HUES48 (cell line): ENCODE results near the gene PRKCA.

Experiments used
- H3K27ac ChIP-seq: one replicate; pipeline ENCODE4 v1.7.0; 2013; ENCODE audit warnings: low read depth, low read length, inconsistent platforms
- H3K27me3 ChIP-seq: 2 replicates; pipeline ENCODE4 v1.6.1; 2013; ENCODE audit warnings: mild to moderate bottlenecking, low read length; ENCODE audit not compliant: control insufficient read depth, insufficient read depth
- H3K36me3 ChIP-seq: 2 replicates; pipeline ENCODE4 v1.6.1; 2013; ENCODE audit warnings: low read length; ENCODE audit not compliant: control insufficient read depth, insufficient read depth
- H3K4me1 ChIP-seq: 2 replicates; pipeline ENCODE4 v1.6.1; 2013; ENCODE audit warnings: mild to moderate bottlenecking, low read length; ENCODE audit not compliant: control insufficient read depth, insufficient read depth
- H3K4me3 ChIP-seq: 2 replicates; pipeline ENCODE4 v1.5.1; 2013; ENCODE audit warnings: mild to moderate bottlenecking, low read depth, low read length
- H3K9ac ChIP-seq: 2 replicates; pipeline ENCODE4 v1.6.1; 2013; ENCODE audit warnings: mild to moderate bottlenecking, low read depth, low read length, moderate library complexity
- H3K9me3 ChIP-seq: 2 replicates; pipeline ENCODE4 v1.6.1; 2013; ENCODE audit warnings: low read length; ENCODE audit not compliant: control insufficient read depth, insufficient read depth

Gene PRKCA

GRCh38 chr17:66549311-66549704, 246.9 kb downstream of the PRKCA start:
- H3K4me1 ChIP-seq: peaks cover 31% of the 10 kb centered on the region
- H3K4me3 ChIP-seq: peak overlapping the region; percentile 34; the same call in 1 of the 2 replicates
- no peaks in the 10 kb centered on the region for H3K36me3 ChIP-seq
- peaks cover 4% of the 10 kb centered on the region; the same call in 1 of the 2 replicates for H3K9me3 ChIP-seq
- peak overlapping the region; percentile 31 for H3K9ac ChIP-seq
- no peaks in the 10 kb centered on the region for H3K27me3 ChIP-seq
- peak overlapping the region; percentile 91 for H3K27ac ChIP-seq

- Histone ChIP-seq H3K4me3 (peak overlapping the region; percentile 34; the same call in 1 of the 2 replicates), H3K27me3 (no peaks in the 10 kb centered on the region), H3K4me1 (peaks cover 31% of the 10 kb centered on the region), H3K27ac (peak overlapping the region; percentile 91), H3K9me3 (peaks cover 4% of the 10 kb centered on the region; the same call in 1 of the 2 replicates), H3K36me3 (no peaks in the 10 kb centered on the region), H3K9ac (peak overlapping the region; percentile 67)
These were observed 247.4 kb downstream of the PRKCA start for GRCh38 chr17:66549731-66550207.

DNA sequence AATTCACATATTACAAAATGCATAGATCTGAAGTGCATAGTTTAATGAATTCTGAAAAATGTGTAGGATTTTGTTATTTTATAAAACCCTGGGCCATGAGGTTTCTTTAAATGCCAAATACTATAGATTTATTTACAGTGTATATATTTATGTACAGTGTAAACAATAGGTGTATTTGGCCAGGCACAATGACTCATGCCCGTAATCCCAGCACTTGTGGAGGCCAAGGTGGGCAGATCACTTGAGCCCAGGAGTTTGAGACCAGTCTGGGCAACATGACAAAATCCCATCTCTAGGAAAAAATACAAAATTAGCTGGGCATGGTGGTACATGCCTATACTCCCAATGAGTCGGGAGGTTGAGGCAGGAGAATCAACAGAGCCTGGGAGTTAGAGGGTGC, 249.4 kb downstream of the PRKCA start:
- H3K27ac ChIP-seq: no peak overlapping the region
- no peaks in the 10 kb centered on the region for H3K27me3 ChIP-seq
- no peak overlapping the region for H3K4me3 ChIP-seq
- H3K9ac ChIP-seq: no peak overlapping the region
- H3K4me1 ChIP-seq: peaks cover 31% of the 10 kb centered on the region
- H3K9me3 ChIP-seq: no peaks in the 10 kb centered on the region
- no peaks in the 10 kb centered on the region for H3K36me3 ChIP-seq

GRCh38 chr17:66552371-66552770, 250.0 kb downstream of the PRKCA start:
- no peak overlapping the region for H3K27ac ChIP-seq
- no peak overlapping the region for H3K9ac ChIP-seq
- H3K9me3 ChIP-seq: no peaks in the 10 kb centered on the region
- no peaks in the 10 kb centered on the region for H3K27me3 ChIP-seq
- H3K4me3 ChIP-seq: no peak overlapping the region
- peaks cover 31% of the 10 kb centered on the region for H3K4me1 ChIP-seq
- no peaks in the 10 kb centered on the region for H3K36me3 ChIP-seq

DNA sequence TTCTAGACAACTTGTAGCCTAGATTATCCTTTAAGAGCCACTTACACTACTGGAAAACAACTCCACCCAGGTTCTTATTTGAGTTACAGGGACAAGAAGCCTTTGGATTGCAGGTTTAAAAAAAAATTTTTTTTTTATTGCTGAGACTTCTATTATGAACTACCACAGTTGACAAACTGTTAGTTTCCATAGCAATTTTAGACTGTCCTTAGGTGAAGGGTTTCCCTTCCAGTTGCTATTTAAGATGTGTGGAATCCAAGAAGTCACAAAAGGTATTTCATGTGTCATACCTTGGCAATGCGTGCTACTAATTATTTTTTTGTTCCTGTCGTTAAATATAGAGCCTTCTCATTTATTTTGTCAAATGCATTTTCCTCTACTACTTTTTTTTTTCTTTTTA, 253.2 kb downstream of the PRKCA start:
- H3K27ac ChIP-seq: no peak overlapping the region
- no peaks in the 10 kb centered on the region for H3K9me3 ChIP-seq
- no peaks in the 10 kb centered on the region for H3K27me3 ChIP-seq
- no peaks in the 10 kb centered on the region for H3K36me3 ChIP-seq
- 0 out of 2 replicates have a peak, but pooled peaks cover 3% of the 10 kb centered on the region for H3K4me1 ChIP-seq
- no peak overlapping the region for H3K4me3 ChIP-seq
- no peak overlapping the region for H3K9ac ChIP-seq

- no peaks in the 10 kb centered on the region for H3K4me1 ChIP-seq
- no peaks in the 10 kb centered on the region for H3K9me3 ChIP-seq
- no peak overlapping the region for H3K27ac ChIP-seq
- H3K36me3 ChIP-seq: no peaks in the 10 kb centered on the region
- no peak overlapping the region for H3K4me3 ChIP-seq
- H3K9ac ChIP-seq: no peak overlapping the region
- H3K27me3 ChIP-seq: no peaks in the 10 kb centered on the region
These were observed 254.8 kb downstream of the PRKCA start for GRCh38 chr17:66557200-66557599.

GRCh38 chr17:66557886-66558285, 255.5 kb downstream of the PRKCA start:
- Histone ChIP-seq H3K36me3 (no peaks in the 10 kb centered on the region), H3K27ac (no peak overlapping the region), H3K9ac (no peak overlapping the region)

GRCh38 chr17:66560691-66561090, 258.3 kb downstream of the PRKCA start:
- H3K27me3 ChIP-seq: no peaks in the 10 kb centered on the region
- peaks cover 10% of the 10 kb centered on the region for H3K4me1 ChIP-seq
- no peak overlapping the region for H3K27ac ChIP-seq
- no peak overlapping the region for H3K9ac ChIP-seq
- no peak overlapping the region for H3K4me3 ChIP-seq
- H3K9me3 ChIP-seq: no peaks in the 10 kb centered on the region
- H3K36me3 ChIP-seq: no peaks in the 10 kb centered on the region

More at GRCh38 chr17:66557886-66558285, 255.5 kb downstream of the PRKCA start:
- no peak overlapping the region for H3K4me3 ChIP-seq
- H3K9me3 ChIP-seq: no peaks in the 10 kb centered on the region
- H3K27me3 ChIP-seq: no peaks in the 10 kb centered on the region
- no peaks in the 10 kb centered on the region for H3K4me1 ChIP-seq

DNA sequence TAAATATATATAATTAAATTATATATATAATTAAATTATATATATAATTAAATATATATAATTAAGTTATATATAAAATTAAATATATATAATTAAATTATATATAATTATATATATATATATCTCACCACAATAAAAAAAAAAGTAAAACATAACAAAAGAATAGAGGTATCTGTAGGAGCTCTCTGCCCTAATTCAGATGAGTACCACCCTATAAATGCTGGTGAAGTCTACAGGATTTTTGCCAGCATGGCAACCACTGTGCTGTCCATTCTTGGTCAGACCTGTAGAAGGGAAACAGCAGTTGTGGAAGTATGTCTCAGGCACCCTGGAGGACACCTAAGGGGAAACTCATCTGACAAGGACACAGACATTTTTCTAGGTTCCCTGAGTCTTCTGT, 259.7 kb downstream of the PRKCA start:
- Histone ChIP-seq H3K4me3 (no peak overlapping the region), H3K27me3 (no peaks in the 10 kb centered on the region), H3K4me1 (peaks cover 16% of the 10 kb centered on the region), H3K9me3 (no peaks in the 10 kb centered on the region), H3K27ac (no peak overlapping the region), H3K36me3 (no peaks in the 10 kb centered on the region), H3K9ac (no peak overlapping the region)

- no peaks in the 10 kb centered on the region for H3K36me3 ChIP-seq
- H3K4me1 ChIP-seq: peaks cover 20% of the 10 kb centered on the region
- H3K27ac ChIP-seq: peak overlapping the region; percentile 82
- no peak overlapping the region for H3K4me3 ChIP-seq
- no peak overlapping the region for H3K9ac ChIP-seq
- H3K9me3 ChIP-seq: no peaks in the 10 kb centered on the region
- H3K27me3 ChIP-seq: no peaks in the 10 kb centered on the region
These were observed 262.6 kb downstream of the PRKCA start for GRCh38 chr17:66564992-66565465.

- Histone ChIP-seq H3K9ac (no peak overlapping the region), H3K27me3 (no peaks in the 10 kb centered on the region), H3K36me3 (no peaks in the 10 kb centered on the region), H3K27ac (no peak overlapping the region), H3K4me1 (peaks cover 20% of the 10 kb centered on the region), H3K4me3 (no peak overlapping the region), H3K9me3 (no peaks in the 10 kb centered on the region)
These were observed 265.1 kb downstream of the PRKCA start for GRCh38 chr17:66567234-66568170.
